ENCODE measurements around the gene MS4A4E.

DNA sequence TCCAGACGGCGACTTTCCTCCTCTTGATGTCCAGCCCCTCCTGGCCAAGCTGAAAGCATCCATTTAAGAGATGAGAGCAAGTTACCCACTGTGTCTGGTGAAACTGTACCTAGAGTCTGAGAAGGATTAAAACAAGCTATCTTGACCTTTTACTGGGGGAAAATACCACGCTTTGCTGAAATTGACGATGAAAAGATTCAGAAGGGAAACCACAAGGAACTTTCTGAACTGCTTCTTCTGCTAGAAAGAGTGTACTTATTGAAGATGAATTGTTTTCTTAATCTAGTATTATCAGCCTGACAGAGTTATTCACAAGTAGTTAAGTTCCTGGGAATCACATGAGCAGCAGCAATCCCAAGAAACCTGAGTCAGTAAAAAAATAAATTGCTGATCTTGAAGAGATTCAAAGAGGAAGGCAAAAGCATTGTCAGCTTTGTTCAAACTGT, 47.0 kb downstream of the MS4A4E start:
- TF ChIP-seq TAF1 (IDR thresholded peaks at IDR 0.05; ENCODE audit: borderline replicate concordance, insufficient read depth, low read length) (no peak), SIN3A (IDR thresholded peaks at IDR 0.05; ENCODE audit: borderline replicate concordance, insufficient read depth, low read length) (no peak), FOXP2 (optimal IDR thresholded peaks at IDR 0.05; ENCODE audit: borderline replicate concordance, extremely low read depth, extremely low read length, insufficient read depth) (no peak), POLR2AphosphoS5 (IDR thresholded peaks at IDR 0.05; ENCODE audit: low read depth, low read length) (no peak)
